Left forelimb (tissue), 1 donor: Measurements from ENCODE around the gene ANO3.

Source experiments
- DNase-seq: peaks from one replicate; pipeline ENCODE4 v3.0.0-alpha.2; 2018; ENCODE audit warnings: low spot score

ANO3 gene

DNA sequence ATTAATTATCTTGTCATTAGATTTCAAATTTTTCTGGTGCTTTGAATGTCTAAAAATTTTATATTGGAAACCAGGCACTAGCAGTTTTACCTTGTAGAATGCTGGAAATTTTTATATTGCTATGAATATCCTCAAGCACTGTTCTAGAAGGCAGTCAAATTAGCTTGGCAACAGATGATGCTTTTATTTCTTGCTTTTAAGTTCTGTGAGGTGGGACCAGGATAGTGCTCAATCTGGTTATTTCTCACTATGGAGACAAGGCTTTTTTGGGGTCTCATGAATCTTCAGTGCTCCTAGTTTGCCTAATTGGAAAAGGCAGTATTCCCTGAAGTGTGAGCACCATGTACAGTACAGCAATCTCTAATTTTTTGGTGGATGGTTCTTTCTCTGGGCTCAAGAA is 27.1 kb downstream of the ANO3 start:
- no peak for DNase-seq

GRCh38 chr11:26365284-26365683 is 33.4 kb downstream of the ANO3 start:
- DNase-seq, result no peak

GRCh38 chr11:26377619-26378018 is 45.7 kb downstream of the ANO3 start:
- DNase-seq, result no peak

DNA sequence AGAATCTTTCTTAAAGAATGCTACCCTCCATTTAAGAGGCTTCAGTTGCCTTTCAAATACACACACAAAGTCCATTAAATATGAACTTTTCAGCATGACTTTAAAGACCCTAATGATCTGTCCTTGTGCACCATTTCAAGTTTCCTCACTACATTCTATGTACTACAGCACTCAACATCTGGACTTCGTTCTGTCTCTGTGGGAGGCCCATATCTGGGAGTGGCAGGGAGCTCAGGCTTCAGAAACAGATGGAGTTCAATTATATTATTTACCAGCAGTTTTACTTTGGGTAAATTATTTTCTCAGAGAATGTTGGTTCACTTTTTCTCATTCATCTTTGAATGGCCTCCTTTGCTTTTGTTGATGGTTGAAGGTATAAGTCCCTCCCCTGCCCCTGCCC is 67.4 kb downstream of the ANO3 start:
- no peak for DNase-seq

DNA sequence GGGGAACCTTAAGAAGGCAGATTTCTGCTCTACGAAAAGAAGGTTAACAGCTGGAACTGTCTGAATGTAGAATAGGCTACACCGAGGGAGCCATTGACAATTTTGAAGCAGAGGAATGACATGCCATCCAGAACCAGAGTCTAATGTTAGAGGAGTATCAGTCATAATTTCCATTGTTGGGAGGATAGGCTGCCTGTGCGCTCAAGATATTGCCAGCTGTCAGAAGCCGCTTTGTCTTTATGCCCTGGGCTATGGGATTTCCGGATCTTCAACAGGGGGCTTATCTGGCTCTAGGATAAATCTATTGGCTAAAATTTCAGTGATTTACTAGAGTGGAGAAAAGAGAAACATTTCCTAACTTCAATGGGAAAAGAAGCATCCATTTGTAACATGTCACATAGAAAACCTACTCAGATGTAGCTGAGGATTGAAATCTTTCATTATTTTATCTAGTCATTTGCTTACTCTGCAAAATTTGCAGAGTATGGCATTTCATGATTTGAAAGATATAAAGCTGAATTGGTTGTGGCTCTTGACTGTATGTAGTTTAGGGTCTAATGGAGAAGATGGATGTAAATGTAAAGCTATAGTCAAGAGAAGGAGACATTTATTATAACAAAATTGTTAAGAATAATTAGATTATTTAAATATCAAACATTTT is 78.9 kb downstream of the ANO3 start:
- no peak for DNase-seq

DNA sequence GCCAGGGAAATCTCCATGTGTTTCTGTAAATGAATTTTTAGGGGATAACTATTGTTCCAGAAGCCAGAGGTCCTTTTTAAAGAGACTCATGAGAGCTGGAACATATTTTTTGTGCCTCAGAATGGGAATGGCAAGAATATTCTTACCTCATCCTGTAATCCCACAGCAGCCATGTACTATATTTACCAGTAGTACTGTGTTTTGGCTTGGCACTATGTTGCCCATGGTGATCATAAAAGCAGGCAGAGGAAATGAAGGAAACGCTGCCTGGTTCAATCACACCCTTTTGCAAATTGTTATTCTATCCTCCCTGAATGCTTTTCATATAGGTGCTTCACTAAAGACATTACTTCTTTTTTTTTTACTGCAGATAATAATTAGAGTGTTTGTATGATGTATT is 81.0 kb downstream of the ANO3 start:
- DNase-seq, result no peak

- no peak for DNase-seq
Measured at GRCh38 chr11:26418386-26418912, 86.5 kb downstream of the ANO3 start.

GRCh38 chr11:26420331-26420730 is 88.4 kb downstream of the ANO3 start:
- DNase-seq, result no peak

- DNase-seq, result no peak
Measured at GRCh38 chr11:26424255-26424654, 92.3 kb downstream of the ANO3 start.

DNA sequence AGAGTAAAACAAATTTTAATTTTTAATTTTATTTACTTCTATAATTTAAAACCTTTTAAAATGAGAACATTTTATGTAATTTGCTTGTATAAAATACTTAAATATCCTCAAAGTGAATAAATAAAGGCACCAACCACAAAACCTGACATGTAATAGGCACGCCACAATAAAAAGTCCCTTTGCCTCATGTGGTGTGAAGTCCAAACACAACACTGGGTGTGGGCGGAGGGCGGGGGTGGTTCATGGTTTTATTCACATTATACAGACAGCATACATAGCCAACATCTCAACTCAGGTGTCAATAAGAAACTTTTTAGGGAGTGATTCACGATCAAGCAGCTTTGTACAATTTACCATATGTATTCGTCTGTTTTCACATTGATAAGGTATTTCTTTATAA is 107.9 kb downstream of the ANO3 start:
- DNase-seq, result no peak

- DNase-seq, result no peak
Measured at GRCh38 chr11:26442131-26442530, 110.2 kb downstream of the ANO3 start.

DNA sequence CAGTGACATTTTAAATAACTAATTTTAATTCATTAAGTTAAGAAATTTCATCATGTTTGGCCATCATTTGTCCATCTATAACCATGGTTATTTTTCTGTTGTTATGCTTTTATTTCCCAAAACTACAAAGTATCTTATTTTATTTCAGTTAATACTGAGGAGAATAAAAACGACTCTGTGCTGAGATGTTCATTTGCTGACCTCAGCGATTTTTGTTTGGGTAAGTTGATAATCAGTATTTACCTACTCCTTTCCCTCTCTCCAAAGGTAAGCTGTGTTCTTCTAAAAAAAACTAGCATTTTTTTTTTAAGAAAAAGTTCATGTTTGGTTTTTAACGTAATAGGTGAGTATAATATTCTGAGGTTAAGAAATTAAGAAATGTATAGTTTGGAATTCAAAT is 111.7 kb downstream of the ANO3 start:
- DNase-seq, result no peak

GRCh38 chr11:26457636-26458035 is 125.7 kb downstream of the ANO3 start:
- DNase-seq, result no peak

DNA sequence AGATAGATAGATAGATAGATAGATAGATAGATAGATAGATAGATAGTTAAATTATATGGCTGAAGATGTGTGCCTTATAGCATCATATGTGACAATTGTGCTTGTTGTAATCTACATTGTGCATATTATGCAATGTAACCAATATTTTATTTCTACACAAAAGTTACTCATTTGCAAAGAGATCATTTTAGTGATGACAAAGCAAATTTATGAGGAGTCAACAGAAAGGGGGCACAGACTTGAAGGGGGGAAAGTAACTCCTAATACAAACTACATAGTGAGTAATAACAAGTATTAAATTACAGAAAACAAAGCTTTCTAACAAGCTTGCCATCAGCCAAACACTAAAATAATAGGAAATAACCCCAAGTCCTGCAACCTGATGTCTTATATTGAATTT is 133.3 kb downstream of the ANO3 start:
- no peak for DNase-seq

- DNase-seq, result no peak
Measured at GRCh38 chr11:26467506-26467905, 135.6 kb downstream of the ANO3 start.

DNA sequence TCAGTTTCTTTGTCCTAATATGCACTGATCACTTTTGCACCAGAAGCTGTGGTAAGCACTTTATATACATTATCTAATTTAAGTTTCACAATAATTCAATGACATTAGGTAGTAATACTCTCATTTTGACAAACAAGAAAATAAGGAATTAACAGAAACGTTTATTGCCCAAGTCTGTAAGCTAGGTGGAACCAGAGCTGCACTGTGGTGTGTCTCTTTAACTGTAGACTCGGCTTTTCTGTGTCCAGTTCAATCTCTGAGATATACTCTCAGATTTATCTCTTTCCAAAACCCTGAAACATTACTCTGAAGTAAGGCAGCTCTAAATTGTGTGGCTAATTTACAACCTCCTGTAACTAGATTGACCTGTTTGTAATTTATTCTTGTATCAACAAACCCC is 139.1 kb downstream of the ANO3 start:
- no peak for DNase-seq

DNA sequence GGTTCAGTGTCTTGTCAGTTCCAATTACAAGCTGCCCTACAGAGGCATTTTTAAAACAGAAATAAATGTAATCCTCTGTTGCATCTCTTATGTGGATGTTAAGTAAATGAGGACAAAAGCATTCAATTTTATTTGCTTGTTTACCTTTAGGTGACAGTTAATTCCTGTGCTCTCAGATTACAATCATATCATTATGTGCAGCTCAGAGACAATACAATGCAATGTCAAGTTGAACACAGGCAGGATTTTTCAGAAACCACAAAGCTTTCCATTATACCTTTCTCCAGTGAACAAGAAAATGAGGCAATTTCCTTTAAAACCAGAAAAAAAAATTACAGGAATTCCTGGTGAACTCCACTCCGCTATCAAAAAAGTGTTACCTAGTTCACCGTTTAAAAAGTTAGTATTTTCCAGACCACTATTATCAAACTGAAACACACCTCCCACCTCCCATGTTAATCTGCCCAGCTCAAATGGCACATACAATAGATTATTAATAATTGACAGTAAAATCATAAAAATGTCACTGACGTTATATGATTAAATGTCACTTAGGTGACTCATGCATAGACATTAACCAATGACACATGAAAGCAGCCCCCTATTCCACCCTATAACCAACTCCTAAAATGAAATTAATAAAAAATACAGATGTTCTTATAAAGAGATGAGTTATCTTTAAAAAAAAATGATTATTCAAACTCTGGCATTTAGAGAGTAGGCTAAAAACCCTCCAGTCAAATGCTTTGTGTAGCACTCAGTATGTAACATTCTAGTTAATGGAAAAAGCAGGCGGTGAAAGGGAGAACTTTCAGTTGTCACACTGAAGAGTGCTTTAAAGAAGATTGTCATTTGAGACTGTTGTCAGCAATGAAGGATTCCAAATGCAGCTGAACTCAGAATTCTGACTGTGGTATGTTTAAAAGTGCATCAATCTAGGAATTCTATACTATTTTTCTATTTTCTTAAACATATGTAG is 141.6 kb downstream of the ANO3 start:
- DNase-seq, result no peak

DNA sequence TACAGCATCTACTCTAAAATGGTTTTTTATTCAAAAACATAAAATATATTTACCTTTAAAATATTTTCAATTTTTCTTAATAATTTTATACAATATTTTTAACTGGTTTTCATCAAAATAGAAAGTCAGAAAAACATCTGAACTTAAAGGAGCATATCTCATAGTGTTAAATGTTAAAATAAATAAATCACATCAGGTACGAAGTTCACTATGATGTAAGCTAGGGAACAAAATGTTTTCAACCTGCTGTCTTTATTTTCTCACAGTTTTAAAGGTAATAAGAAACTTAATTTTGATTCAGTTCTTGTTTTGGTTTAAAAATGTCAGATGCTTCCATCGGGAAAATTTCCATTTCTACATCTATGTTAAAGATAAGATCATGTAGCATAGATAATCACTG is 142.5 kb downstream of the ANO3 start:
- DNase-seq, result no peak

GRCh38 chr11:26477396-26477795 is 145.5 kb downstream of the ANO3 start:
- no peak for DNase-seq

GRCh38 chr11:26478710-26479109 is 146.8 kb downstream of the ANO3 start:
- no peak for DNase-seq

DNA sequence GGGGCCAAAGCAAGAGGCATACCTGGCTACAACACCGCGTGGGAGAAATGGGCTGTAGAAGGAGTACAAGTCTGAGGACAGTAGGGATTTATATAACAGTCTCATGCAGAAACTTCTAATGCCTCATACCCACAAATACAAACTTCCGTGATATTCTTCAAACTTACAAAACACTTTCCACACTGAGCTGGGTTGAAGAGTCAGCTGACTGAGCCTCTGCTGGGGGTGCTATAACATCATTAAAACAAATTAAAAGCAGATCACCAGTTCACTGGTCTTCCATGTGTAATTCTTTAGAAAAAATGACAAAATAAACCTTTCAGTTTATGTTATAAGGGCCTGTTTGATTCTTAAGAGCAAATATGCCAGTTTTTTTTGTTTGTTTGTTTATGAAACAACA is 148.1 kb downstream of the ANO3 start:
- no peak for DNase-seq

DNA sequence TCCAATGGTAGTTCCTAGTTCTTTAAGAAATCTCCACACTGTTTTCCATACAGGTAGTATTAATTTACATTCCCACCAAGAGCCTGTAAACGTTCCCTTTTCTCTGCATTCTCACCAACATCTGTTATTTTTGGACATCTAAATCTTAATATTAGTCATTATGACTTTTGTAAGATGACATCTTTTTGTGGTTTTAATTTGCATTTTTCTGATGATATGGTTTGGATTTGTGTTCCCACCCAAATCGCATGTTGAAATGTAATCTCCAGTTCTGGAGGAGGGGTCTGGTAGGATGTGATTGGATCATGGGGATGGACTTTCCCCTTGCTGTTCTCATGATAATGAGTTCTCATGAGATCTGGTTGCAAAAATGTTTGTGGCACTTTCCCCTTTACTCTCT is 151.2 kb downstream of the ANO3 start:
- DNase-seq, result no peak

GRCh38 chr11:26490546-26490945 is 158.6 kb downstream of the ANO3 start:
- DNase-seq, result no peak
